Ishikawa (cell line): Measurements from ENCODE around the gene CSTPP1.
A peak's percentile ranks its signal among the peaks of the same experiment; 100 is the strongest.

Experiments used
- CEBPB ChIP-seq: IDR thresholded peaks from 2 replicates; pipeline ENCODE4 v1.6.1; 2012
- CREB1 ChIP-seq: IDR thresholded peaks from 2 replicates; pipeline ENCODE4 v1.6.1; 2012; ENCODE audit warnings: low read depth
- EGR1 ChIP-seq: IDR thresholded peaks from 2 replicates; pipeline ENCODE4 v1.6.1; 2012
- EP300 ChIP-seq: IDR thresholded peaks from 2 replicates; pipeline ENCODE4 v1.6.1; 2012; ENCODE audit warnings: borderline replicate concordance
- FOXM1 ChIP-seq: IDR thresholded peaks from 2 replicates; pipeline ENCODE4 v1.6.1; 2012; ENCODE audit warnings: low read depth, borderline replicate concordance
- NFIC ChIP-seq: IDR thresholded peaks from 2 replicates; pipeline ENCODE4 v1.6.1; 2012
- RAD21 ChIP-seq: IDR thresholded peaks from 2 replicates; pipeline ENCODE4 v1.6.1; 2012; ENCODE audit warnings: low read depth
- TAF1 ChIP-seq: IDR thresholded peaks from 2 replicates; pipeline ENCODE4 v1.6.1; 2012; ENCODE audit warnings: low read depth, mild to moderate bottlenecking
- TCF12 ChIP-seq: IDR thresholded peaks from 2 replicates; pipeline ENCODE4 v1.6.1; 2012; ENCODE audit warnings: low read depth
- TEAD4 ChIP-seq: IDR thresholded peaks from 2 replicates; pipeline ENCODE4 v1.6.1; 2012
- YY1 ChIP-seq: IDR thresholded peaks from 2 replicates; pipeline ENCODE4 v1.6.1; 2012; ENCODE audit warnings: low read depth
- ZBTB7A ChIP-seq: IDR thresholded peaks from 2 replicates; pipeline ENCODE4 v1.6.1; 2012; ENCODE audit warnings: low read depth
- TF ChIP-seq, protein P1 (sequence below): IDR thresholded peaks from 2 replicates; pipeline ENCODE4 v1.6.1; 2012
- TF ChIP-seq, protein P2 (sequence below): IDR thresholded peaks from 2 replicates; pipeline ENCODE4 v1.6.1; 2012; ENCODE audit warnings: low read depth, mild to moderate bottlenecking
- TF ChIP-seq, protein P3 (sequence below): IDR thresholded peaks from 2 replicates; pipeline ENCODE4 v1.6.1; 2012

The CSTPP1 gene

DNA sequence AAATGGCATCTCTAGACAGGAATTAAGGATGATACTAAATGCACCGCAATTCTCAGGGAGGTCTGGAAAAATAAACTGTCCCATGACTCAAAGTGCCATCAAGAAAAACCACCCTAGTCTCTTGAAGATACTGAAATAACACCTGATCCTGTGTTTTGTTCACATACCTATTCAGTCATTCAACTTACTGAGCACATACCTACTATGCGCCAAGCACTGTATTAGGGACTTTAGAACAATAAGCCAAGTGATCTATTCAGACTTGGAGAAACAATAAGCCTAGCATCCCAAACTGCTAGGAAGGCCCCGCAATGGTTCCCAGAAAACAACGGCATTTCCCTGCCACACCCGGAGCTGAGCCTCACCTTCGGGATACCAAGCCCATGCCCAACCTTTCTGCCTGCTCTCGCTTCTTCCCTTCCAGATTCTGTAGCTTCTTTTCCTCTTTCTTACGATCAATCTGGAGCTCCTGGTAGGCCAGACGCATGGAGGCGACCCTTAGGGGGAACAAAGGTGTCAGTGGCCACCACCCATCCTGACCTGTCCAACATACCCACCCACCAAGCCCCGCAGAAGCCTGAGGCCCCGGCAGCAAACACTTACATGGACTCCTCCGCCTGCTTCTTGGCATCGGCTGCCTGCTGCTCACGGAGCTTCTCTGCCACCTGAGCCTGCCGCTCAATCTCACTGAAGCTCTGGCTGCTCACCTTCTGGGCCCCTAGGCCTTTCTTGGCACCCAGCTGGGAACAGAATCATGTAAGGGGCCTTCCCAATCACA, 234.7 kb downstream of the CSTPP1 start:
- TF ChIP-seq, protein P1, sequence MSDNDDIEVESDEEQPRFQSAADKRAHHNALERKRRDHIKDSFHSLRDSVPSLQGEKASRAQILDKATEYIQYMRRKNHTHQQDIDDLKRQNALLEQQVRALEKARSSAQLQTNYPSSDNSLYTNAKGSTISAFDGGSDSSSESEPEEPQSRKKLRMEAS: no peak
- TF ChIP-seq TEAD4: no peak
- no peak for TF ChIP-seq CREB1
- no peak for TF ChIP-seq EP300

DNA sequence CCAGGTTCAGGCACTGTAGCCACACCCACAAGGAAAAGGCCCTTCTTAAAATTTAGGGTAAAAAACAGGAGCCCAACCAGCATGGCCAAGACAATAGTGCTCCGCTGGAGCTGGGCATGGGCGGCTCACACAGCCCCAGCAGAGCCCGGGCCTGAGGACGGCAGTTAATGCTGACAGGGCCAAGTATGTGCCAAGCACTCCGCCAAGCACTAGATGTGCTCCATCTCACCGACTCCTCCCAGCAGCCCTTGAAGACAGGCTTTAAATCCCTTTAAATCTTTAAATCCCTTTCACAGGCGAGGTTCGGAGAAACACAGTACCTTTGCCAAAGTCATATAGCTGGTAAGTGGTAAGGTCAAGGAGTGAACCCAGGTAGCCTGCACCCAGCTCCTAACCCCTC, 235.3 kb downstream of the CSTPP1 start:
- no peak for TF ChIP-seq CREB1
- TF ChIP-seq YY1: no peak
- TF ChIP-seq, protein P1: no peak
- TF ChIP-seq RAD21: no peak
- no peak for TF ChIP-seq TCF12
- TF ChIP-seq, protein P2, sequence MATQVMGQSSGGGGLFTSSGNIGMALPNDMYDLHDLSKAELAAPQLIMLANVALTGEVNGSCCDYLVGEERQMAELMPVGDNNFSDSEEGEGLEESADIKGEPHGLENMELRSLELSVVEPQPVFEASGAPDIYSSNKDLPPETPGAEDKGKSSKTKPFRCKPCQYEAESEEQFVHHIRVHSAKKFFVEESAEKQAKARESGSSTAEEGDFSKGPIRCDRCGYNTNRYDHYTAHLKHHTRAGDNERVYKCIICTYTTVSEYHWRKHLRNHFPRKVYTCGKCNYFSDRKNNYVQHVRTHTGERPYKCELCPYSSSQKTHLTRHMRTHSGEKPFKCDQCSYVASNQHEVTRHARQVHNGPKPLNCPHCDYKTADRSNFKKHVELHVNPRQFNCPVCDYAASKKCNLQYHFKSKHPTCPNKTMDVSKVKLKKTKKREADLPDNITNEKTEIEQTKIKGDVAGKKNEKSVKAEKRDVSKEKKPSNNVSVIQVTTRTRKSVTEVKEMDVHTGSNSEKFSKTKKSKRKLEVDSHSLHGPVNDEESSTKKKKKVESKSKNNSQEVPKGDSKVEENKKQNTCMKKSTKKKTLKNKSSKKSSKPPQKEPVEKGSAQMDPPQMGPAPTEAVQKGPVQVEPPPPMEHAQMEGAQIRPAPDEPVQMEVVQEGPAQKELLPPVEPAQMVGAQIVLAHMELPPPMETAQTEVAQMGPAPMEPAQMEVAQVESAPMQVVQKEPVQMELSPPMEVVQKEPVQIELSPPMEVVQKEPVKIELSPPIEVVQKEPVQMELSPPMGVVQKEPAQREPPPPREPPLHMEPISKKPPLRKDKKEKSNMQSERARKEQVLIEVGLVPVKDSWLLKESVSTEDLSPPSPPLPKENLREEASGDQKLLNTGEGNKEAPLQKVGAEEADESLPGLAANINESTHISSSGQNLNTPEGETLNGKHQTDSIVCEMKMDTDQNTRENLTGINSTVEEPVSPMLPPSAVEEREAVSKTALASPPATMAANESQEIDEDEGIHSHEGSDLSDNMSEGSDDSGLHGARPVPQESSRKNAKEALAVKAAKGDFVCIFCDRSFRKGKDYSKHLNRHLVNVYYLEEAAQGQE: no peak
- no peak for TF ChIP-seq EGR1
- TF ChIP-seq ZBTB7A: no peak
- no peak for TF ChIP-seq TEAD4
- no peak for TF ChIP-seq FOXM1
- TF ChIP-seq CEBPB: no peak
- TF ChIP-seq TAF1: no peak
- TF ChIP-seq, protein P3, sequence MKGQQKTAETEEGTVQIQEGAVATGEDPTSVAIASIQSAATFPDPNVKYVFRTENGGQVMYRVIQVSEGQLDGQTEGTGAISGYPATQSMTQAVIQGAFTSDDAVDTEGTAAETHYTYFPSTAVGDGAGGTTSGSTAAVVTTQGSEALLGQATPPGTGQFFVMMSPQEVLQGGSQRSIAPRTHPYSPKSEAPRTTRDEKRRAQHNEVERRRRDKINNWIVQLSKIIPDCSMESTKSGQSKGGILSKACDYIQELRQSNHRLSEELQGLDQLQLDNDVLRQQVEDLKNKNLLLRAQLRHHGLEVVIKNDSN: no peak
- TF ChIP-seq NFIC: no peak
- TF ChIP-seq EP300: no peak

DNA sequence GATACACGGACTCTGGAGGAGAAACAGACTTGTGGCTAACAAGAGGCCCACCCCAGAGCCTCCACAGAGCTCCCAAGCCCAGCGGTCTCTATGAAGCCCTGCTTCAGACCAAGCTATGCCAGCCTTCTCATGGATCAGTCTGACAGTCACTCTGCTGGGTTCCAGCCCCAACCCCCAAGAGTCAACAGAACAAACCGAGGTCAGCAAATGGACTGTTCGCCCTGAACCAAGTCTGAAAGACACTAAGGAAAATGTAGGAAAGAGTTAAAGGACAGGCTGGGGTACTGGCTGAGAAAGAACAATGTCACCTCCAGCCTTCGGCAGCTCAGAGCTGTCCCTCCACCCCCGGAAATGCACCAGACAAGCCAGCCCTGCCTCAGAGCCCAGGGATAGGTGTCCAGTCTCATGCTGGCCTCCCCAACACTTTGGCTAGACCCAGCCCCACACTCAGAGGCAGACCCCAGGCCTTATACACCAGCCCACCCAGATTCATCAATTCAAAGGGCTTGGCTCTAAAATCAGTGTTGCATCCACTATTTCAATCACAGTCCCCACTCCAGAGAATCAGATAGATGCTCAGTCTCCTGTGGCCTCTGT, 236.3 kb downstream of the CSTPP1 start:
- TF ChIP-seq TEAD4: no peak
- TF ChIP-seq, protein P1: no peak
- TF ChIP-seq, protein P3: no peak
- TF ChIP-seq, protein P2: no peak
- TF ChIP-seq RAD21: no peak

DNA sequence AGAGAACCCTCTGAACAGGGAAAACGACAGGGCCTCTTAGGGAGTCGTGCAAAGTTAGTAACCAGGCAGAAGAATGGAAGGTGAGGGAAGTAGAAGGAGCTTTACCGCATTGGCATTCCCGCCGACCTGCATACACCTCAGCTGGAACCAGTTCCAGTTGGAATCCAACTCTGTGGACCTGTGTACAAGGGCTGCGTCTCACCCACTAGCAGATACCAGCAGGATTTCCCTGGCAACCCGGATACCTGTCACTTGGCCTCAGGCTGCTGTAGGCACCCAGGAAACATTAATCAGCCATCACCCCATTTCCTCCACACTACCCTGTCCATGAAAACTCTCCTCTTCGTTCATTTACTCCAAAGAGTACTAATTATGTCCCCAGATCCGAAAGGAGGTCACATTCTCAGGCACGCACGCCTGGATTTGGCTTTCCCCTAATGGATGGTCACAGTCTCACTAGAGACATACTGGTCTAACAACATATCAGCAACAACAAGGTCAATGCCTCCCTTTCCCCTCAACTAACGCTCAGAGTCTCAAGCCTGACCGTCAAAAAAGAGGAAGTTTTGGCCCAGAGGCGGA, 239.3 kb downstream of the CSTPP1 start:
- TF ChIP-seq RAD21 (no peak), EGR1 (no peak), EP300 (no peak), CREB1 (no peak)
- TF ChIP-seq, protein P3: no peak

DNA sequence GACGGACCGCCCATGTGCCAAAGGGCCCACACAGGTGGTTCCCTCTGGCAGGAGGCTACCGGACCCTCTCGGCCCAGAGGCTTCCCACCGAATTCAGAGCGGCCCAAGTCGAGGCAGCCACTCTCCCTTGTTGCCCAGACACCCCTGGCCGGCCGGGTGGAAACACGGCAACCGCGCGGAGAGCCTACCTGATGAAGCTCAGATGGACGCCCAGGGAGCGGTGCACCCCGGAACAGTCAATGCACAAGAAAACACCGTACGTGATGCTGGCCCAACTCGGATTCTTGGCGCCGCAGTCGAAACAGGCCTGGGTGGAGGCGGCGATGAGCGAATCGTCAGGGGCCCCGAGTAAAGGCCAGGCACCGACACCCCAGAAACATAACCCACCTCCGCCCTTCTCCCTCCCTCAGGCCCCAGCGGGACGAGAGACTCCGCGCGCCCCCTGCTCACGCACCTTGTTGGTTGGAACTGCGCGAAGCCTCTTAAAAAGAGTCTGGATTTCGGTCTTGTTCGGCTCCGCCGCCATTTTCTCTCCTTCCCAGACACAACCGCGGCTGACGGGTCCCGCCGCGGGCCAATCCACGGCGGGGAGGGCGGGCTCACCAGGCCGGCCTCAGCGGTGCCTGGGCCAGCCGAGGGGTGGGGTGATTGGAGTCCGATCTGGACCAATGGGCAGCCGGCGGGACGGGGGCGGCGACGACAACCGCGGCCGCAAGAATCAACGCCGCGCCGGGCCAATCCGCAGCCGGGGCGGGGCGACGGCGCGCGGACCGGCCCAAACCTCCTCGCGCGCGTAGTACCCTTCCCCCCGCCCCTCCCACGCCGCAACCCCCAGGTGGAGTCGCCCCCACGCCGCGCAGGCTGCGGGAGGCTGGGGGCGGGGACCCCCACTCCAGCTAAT, 240.0 kb downstream of the CSTPP1 start, which contains the start of gene ARFGAP2:
Gene ARFGAP2 (minus strand): TSS at position 552 of the 901 bp plus-strand sequence. CDS start 26 bp downstream, at position 526.
- TF ChIP-seq TCF12 (peak; percentile 64), EP300 (peak; percentile 16; the same call in 1 of the 2 replicates), TEAD4 (no peak; the same call in 1 of the 2 replicates), EGR1 (peak; percentile 54; the same call in 1 of the 2 replicates), YY1 (peak; percentile 96), TAF1 (peak; percentile 95), CREB1 (peak; percentile 48; the same call in 1 of the 2 replicates), FOXM1 (peak; percentile 23; the same call in 1 of the 2 replicates), ZBTB7A (peak; percentile 97), CEBPB (no peak), NFIC (no peak), RAD21 (no peak)
- TF ChIP-seq, protein P2: no peak
- TF ChIP-seq, protein P3: no peak
- TF ChIP-seq, protein P1: peak; percentile 12
